Stimulated activated CD4-positive, alpha-beta T cell treated with anti-CD3 and anti-CD28 coated beads, Interleukin-1b, Interleukin-23, amount 100 ng/mL, for 48 hours (primary cell): ENCODE measurements around the gene NPL.

Source experiments
- DNase-seq: peaks from one replicate; pipeline ENCODE4 v3.0.0-alpha.2; 2020

NPL gene

DNA sequence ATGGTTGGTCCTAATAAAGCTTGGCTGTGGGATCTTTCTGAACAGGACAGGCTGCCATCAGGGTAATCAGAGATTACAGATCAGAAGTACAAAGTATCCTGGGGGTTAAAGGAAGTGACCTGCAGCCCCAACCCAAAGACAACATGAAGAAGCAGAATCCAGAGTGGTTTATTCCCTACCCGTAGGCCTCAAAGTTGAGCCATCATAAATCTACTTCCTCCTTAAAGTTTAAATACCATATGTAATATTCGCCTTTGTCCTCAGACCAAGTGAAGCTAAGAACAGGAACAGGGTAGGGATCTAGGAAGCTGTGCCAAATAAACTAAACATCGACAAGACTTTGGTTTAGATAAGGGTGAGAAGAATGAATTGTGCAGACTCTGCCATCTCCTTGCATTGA lies 33.6 kb downstream of the NPL start:
- DNase-seq, result no peak

DNA sequence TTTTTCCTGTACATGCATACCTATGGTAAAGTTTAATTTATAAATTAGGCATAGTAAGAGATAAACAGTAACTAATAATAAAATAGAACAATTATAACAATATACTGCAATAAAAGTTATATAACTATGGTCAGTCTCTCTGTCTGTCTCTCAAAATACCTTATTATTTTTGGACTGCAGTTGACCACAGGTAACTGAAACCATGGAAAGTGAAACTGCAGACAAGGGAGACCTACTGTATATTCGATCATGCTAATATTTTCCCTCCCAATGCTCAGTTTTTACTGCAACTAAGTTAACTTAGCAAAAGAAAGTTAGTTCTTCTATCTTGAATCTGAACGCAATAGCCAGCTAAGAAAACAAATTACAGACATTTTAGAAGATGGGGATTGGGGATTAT lies 37.3 kb downstream of the NPL start:
- DNase-seq, result no peak

DNA sequence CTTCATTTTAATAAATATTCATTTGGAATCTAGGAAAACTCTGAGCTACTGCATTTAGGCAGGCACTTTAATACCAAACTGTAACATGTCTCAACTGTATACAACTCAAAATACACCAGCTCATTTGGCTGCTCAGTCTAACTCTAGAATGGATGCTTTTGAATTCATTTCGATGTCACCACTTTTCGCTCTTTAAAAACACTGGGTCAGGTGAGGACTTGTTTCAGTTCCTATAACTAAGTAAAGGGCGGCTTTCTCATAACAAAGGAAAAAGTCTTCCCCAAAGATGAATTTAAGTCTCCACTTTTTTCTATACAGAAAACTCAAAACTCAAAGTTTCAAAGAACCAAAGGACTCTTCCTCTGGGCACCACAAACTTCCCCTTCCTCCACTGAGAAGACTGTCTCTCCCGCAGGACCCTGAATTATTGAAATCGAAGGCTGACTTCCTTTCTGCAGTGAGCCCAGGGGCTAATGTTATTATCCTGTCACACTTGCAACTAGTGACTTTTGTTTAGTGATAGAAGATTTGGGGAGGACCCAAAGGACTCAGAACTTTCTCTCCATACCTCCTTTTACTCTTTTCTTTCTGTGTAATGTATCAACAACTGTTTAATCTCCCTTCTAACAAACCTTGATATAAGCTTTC lies 39.8 kb downstream of the NPL start:
- DNase-seq, result no peak

DNA sequence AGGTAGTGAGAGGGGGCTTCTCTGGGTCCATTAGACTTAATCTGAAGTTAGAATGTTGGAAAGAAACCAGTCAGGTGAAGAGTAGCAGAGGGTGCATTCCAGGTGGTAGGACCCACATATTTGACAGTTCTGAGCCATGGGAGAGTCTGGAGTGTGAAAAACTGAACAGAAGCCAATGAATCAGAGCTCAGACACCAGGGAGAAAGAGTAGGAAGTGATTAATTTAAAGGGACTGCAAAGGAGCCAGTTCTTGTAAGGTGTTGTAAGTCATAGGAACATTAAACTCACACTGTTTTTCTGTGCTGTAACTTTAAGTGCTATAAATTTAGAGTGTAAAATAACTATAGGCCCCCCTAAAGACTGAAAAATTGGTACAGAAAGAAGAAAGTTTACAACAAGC lies 43.7 kb downstream of the NPL start:
- no peak for DNase-seq

DNA sequence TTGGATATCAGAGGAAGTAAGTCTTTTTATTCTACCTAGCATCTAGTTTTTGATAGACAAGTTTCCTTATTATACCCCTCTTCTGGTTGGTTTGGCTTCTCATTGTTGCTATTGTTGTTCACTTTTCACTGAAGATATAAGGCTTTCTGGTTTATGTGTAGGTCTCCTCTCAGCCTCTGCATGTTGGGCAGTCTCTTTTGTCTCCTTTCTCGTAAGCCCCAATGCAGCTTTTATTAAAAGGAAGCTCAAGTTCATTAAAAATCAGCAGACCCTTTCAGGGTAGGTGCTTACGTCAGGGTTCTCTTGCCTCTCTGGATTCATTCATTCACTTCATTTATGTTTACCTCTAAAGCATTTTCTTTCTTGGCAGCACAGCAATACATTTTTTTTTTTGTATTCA lies 44.8 kb downstream of the NPL start:
- no peak for DNase-seq

DNA sequence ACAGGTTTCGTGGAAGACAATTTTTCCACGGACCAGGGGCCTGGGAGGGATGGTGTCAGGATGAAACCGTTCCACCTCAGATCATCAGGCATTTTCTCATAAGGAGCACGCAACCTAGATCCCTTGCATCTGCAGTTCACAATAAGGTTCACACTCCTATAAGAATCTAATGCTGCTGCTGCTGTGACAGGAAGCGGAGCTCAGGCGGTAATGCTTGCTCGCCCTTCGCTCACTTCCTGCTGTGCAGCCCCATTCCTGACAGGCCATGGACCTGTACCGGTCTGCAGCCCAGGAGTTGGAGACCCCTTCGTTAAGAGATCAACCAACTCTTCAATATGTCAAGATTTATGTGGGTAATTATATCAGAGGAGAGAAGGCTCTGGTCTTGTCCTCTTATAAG lies 46.2 kb downstream of the NPL start:
- DNase-seq, result no peak

DNA sequence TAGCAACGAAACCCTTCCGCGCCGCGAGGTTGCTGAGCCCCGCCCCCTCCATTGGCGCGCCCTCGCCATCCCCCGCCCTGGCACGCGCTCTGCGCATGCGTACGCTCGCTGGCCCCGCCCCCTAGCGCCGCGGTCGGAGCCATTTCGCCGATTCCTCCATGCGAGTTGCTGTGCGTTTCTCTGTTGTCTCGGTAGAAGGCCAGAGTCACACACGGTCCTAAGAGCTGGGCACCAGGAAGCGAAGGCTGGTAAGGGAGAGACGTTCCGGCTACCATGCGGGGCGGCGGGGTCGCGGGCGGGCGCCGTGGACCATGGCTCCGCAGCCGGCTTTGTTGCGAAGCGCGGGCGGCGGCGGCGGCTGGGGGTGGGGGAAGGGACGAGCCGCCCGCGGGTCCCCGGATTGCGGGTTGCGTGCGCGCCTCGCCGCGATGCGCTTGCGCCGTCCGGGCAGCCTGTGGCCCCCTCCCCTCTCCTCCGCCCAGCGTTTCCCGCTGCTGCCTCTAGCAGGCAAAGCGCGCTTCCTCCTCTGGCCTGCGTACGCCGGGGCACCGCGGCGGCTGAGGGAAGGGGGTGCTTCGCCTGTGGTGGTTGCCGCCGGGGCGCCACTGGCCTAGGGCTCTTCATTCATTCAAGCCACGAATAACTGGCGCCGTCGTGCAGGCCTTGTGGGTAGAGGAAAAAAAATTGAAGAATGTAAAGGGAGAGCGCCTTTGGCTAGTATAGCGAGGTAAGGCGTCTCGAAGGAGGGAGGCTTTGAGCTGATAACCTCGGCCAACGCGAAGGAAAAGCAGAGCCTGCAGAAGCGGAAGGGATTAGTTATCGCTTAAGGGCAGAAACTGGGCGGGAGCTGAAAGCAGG lies 49.9 kb downstream of the NPL start, which contains the start of gene DHX9:
TSS of gene DHX9 (plus strand) at position 139 of the 858 bp plus-strand sequence. CDS start 3,220 bp downstream, outside the sequence.
- peak; percentile 92 for DNase-seq

DNA sequence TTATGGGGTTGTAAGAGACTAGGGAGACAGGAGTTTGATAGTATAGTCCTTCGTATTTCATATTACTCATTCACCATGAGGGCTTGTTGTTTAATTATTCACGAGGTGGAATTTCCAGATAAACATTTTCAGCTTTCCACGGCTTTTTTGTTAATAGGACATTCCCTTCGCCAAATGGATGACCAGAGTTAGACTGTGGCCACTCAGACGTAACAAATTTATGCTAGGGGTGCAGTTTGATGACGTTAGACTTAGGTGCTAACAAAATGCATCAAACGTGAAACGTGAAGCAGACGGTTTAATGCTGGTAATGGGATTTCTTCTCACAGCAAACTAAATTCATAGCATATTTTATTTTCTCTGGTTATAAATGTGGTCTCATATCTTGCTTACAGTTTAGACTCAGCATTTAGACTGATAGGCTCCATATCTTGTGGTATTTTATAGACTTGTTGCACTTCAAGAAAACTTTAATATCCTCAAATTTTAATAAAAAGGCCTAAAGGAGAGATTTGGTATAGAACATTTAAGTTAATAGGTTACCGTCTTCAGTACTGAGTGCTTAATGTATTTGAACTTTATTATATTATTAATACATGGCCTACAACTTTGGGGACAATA lies 51.9 kb downstream of the NPL start:
- DNase-seq, result no peak

DNA sequence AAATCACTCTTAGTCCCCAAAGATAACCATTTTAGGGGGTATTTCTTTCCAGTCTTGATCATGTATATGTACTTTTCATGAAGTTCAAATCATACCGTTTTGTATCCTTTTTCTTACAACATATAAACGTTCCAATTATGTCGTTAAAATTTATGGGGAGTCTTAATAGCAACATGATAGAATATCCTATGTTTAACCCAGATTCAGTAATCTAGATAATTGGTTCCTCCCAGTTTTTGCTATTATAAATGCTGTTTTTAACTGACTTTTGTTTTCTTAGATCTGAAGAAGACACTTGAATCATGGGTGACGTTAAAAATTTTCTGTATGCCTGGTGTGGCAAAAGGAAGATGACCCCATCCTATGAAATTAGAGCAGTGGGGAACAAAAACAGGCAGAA lies 52.7 kb downstream of the NPL start:
- no peak for DNase-seq

DNA sequence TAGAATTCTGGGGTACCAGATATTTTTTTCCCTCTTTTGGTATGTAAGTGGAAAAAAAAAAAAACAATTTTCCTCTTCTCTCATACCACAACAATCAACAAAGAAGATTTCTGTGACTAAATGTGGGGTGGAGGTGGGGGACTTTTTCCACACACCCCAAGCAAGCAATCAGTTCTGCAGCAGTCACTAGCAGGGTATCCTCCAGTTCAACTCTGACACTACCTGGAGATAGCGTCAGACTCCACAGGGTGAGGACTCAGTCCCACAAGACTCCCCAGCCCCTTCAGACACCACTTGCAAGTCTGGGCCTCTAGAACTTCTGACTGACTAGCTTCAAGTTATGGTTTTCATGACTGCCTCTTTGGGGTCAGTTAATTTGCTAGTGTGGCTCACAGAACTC lies 55.8 kb downstream of the NPL start:
- peak; percentile 20 for DNase-seq

DNA sequence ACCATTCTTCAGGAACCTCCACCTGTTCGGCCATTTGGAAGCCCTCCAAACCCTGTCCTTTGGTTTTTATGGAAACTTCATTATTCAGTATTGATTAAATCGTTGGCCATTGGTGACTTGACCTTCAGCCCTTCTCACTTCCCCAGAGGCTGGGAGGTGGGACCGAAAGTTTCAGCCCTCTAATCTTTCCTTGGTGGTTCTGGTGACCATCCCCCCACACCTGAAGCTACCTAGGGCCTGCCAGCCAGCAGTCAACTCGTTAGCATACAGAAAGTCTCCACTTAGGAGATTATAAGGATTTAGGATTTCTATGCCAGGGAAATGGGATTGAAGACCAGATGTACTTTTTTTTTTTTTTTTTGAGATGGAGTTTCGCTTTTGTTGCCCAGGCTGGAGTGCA lies 56.3 kb downstream of the NPL start:
- no peak for DNase-seq

DNA sequence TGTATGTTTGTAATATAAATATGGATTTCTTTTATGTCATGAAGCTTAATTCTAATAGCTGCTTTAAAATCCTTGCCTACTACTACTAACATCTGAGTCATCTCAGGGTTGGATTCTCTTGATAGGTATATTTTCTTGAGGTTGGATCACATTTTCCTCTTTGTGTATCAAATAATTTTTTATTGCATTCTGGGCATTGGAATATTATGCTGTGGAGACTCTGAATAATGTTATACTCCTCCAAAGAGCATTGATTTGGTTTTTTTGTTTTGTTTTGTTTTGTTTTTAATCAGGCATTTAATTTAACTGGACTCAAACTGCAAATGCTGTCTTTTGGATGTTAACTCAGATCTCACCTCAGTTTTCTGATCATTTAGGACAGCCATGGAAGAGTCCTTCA lies 57.5 kb downstream of the NPL start:
- DNase-seq, result no peak

DNA sequence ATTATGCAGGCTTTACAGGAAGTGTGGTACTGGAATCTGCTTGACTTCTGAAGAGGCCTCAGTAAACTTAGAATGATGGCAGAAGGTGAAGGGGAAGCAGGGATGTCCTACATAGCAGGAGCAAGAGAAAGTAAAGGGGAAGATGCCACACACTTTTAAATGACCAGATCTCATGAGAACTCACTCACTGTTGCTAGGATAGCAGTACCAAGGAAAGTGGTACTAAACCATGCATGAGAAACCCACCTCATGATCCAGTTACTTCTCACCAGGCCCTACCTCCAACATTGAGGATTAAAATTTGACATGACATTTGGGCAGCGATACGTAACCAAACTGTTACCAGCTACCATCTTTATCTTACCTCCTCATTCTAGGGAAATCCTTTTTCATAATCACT lies 59.2 kb downstream of the NPL start:
- DNase-seq, result no peak

DNA sequence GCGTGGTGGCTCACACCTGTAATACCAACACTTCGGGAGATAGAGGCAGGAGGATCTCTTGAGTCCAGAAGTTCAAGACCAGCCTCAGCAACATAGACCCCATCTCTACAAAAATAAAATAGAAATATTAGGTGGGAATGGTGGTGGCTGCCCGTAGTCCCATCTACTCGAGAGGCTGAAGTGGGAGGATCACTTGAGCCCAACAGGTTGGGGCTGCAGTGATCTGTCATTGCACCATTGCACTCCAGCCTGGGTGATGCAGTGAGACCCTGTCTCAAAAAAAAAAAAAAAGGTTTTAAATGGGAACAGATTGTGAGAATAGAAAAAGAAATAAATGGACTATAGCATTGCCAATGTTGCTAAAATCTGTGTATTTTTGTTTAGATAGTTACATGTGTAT lies 60.7 kb downstream of the NPL start:
- no peak for DNase-seq

DNA sequence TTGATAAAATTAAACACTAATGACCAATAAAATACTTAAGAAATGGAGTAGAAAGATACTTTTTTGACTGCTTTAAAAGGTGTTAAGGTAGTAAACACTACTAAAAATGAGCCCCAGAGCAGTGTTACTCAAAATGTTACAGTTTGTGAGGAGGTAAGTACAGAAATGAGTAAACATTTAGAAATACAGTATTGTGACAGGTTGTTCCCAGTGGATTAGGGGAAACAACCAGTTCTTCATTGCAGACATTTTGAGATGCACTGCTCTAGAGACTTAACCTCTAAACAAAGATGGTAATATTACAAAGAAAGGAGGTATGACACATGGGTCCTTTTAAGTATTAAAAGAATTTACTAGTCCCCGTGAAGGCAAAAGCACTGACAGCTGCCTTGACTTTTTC lies 62.3 kb downstream of the NPL start:
- no peak for DNase-seq

DNA sequence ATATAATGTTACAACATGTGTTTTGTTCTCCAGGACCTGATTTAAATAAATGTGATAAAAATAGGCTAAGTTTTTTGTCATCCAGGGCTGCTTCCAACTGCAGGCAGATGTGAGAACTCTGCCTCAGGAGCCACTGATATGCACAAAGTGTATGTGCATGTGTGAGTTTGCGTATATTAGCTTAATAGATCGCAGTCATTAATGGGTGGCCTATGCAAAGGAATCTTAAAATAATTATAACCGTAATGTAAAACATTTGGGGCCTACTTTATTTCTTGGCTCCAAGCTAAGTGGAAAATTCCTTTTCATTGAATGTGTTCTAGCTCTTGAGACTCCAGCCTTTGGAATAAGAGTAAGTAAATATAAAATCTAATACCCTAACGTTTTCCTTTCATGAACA lies 66.3 kb downstream of the NPL start:
- DNase-seq, result no peak

DNA sequence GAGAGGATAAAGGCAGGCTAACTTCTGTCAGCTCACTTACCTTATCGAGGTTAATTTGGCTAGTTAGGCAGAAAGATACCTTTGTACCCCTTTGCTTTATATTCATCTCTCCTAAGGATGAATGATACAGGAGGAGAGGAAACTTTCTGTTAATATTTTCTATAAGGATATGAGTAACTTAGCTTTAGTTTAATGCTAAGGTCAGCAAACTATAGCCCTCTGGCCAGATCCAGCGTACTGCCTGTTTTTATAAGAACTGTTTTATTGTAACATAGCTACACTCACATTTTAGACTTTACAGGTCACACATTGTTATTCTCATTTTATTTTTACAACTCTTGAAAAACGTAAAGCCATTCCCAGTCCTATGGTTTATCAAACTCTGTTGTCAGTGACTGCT lies 67.6 kb downstream of the NPL start:
- no peak for DNase-seq

DNA sequence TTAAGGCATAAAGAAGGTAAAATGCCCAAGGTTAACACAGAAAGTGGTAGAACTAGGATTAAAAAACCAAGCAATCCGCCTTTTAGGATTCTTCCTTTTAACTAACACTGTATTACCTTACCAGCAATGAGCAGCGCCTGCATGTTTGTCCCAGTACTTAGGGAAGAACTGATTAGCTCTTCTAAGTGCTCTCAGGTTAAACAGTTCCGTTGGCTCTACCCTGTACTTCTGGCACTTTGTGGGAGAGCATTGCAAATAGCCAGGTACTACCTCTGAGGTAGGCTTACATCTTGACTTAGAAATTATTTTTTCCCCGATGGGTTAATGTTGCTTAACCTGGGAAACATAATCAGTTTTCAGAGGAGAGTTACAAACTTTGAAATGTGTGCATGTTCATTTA lies 71.1 kb downstream of the NPL start:
- DNase-seq, result no peak

DNA sequence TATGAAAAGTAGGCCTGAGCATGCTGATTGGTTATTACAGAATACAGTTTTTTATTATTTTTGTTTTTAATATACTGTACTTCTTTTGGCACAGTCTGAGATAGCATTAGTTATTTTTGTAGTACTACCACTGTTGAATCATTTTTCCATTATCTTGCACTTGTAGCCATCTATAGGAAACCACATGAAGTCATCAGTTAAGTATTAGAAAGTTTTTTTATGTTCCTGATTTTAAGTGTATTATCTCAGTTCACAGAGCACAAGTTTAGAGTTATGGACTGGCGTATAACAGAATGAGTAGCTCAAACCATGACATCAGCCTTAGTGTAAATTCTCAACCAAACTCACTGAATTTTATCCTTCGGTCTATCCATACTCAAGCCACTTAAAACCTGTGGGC lies 72.4 kb downstream of the NPL start:
- no peak for DNase-seq

DNA sequence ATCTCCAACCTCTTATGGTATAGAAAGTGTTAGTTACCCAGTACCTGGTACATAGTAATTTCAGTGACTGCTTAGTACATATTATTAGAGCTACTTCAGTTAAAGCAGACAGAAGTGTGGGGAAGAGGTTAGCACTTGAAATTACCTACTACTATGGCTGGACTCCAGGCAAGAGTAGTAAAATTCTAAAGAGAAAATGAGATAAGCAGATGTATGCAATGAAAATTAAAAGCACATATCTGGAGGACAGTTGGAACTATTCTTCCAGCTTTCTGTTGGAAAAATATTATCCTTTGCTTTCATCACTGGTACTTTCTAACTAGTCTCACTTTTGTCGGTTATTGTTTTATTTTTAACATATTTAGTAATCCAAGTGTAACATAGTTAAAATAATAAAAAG lies 73.3 kb downstream of the NPL start:
- DNase-seq, result no peak

DNA sequence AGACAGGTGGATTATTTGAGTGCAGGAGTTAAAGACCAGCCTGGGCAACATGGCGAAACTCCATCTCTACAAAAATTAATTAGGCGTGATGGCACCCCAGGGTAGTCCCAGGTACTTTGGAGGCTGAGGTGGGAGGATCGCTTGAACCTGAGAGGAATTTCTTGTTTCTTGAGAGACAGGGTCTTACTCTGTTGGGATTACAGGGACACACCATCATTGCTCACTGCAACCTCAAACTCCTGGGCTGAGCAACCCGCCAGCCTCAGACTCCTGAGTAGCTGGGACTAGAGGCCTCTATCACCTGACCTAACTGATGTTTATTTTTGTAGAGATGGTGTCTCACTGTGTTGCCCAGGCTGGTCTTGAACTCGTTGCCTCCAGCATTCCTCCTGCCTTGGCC lies 74.4 kb downstream of the NPL start:
- no peak for DNase-seq

DNA sequence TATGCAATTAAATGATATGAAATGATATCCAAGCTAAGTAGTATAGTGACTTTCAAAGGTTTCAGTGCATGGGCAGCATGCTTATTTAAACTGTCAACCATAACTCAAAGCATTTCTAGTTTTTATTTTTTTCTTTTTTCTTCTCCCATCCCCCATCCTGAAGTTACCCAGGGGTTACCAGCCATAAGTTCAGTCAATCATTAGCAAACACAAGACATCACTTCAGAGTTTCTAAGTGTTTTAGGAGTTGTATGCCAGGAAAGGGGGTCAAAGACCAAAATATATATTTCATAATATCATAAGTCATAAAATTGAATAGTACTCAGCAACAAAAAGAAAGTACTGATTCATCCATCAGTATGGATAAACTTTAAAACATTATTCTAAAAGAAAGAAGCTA lies 78.3 kb downstream of the NPL start:
- no peak for DNase-seq

DNA sequence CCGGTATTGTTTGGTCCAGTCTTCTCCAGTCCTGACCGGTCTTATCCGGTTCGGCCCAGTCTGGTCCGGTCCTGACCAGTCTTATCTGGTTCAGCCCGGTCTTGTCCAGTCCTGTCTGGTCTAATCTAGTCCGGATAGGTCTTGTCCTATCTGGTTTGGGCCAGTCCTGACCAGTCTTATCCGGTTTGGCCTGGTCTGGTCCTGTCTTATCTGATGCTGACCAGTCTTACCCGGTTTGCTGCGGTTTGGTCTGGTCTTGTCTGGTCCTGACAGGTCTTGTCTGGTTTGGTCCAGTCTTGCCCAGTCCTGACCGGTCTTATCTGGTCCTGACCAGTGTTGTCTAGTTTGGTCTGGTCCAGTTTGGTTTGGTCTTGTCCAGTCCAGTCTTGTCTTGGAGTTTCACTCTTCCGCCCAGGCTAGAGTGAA lies 79.7 kb downstream of the NPL start:
- DNase-seq, result no peak

DNA sequence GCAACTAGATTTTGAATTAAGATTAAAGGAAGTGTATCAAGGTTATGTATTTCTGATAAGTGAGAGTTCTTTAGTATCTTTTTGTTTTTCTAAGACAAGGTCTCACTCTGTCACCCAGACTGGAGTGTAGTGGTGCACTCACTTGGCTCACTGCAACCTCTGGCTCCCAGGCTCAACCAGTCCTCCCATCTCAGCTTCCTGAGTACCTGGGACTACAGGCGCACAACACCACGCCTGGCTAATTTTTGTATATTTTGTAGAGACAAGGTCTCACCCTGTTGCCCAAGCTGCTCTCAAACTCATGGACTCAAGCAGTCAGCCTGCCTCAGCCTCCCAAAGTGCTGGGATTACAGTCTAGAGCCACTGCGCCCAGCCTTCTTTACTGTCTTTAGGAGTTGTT lies 83.3 kb downstream of the NPL start:
- no peak for DNase-seq
